H1 (cell line): ENCODE results near the gene PPP1R7. TPM values are rescaled to one million over a fixed set of nuclear protein-coding genes. Genes with fewer than 3 reads are reported as not detected.

Source experiments
- BCL11A ChIP-seq, 2 experiments: IDR thresholded peaks; one replicate each; pipeline ENCODE4 v1.6.1; 2011; ENCODE audit warnings: low read depth in 2 of 2, low read length in 2 of 2, mild to moderate bottlenecking in 2 of 2
- EGR1 ChIP-seq: IDR thresholded peaks from 2 replicates; pipeline ENCODE4 v1.6.1; 2011; ENCODE audit warnings: low read depth, low read length, borderline replicate concordance
- NRF1 ChIP-seq: IDR thresholded peaks from 2 replicates; pipeline ENCODE4 v1.6.1; 2011; ENCODE audit warnings: mild to moderate bottlenecking, low read depth, low read length, improper control_type of control experiment
- RNF2 ChIP-seq: fragments of 200-900, 300-1000 bp; sonication (generic); IDR thresholded peaks from 2 replicates; pipeline ENCODE4 v1.7.1; 2016; ENCODE audit warnings: borderline replicate concordance, low read depth, mild to moderate bottlenecking, antibody characterized with exemption, low read length; ENCODE audit not compliant: poor library complexity, severe bottlenecking; ENCODE audit errors: missing control alignments
- SIRT6 ChIP-seq: IDR thresholded peaks from one replicate; pipeline ENCODE4 v1.7.1; 2012; ENCODE audit warnings: low read length, inconsistent platforms
- SRF ChIP-seq: IDR thresholded peaks from 2 replicates; pipeline ENCODE4 v1.6.1; 2011; ENCODE audit warnings: mild to moderate bottlenecking, low read depth, low read length, moderate library complexity
- SUZ12 ChIP-seq: fragments of 200-600 bp; sonication (generic); IDR thresholded peaks from 2 replicates; pipeline ENCODE4 v1.6.1; 2012; ENCODE audit warnings: mild to moderate bottlenecking, inconsistent platforms, low read length, moderate library complexity, mixed read lengths
- TEAD4 ChIP-seq: IDR thresholded peaks from 2 replicates; pipeline ENCODE4 v1.6.1; 2012; ENCODE audit warnings: low read depth, low read length, inconsistent platforms, mixed read lengths
- polyA plus RNA-seq, 7 experiments: library from polyadenylated mRNA; depleted of rRNA in 3 of 7; stranded (reverse) in 5 of 7; unstranded in 2 of 7; fragments of >200 nt in 5 of 7; fragments of 200-250 nt in 2 of 7; gene quantifications; 1 replicate in 5 of 7; 2 replicates in 1 of 7; 4 replicates in 1 of 7; pipeline versions ENCODE4 v1.2.1 to v1.2.3, GENCODE V29; 2011 to 2013; ENCODE audit warnings: missing spikeins in 2 of 7, mixed read lengths in 2 of 7
- total RNA-seq: library from RNA; stranded (reverse); fragmentation: NEBNext Ultra II Directional; extraction: Animal tissue kit (Norgen Biotek cat#: 25700); gene quantifications from 2 replicates; pipeline ENCODE4 v1.2.1, GENCODE V29; 2021

The PPP1R7 gene
- total and polyA plus RNA-seq, 2 of the 8 experiments (the other 6 are each of a cell fraction or from before 2014, with no cell fraction given), result 22.2 to 64.0 TPM

GRCh38 chr2:241142593-241142992 is 7.7 kb upstream of the PPP1R7 start (continued):
- TF ChIP-seq SRF (no peak), SUZ12 (no peak), EGR1 (no peak), NRF1 (no peak), TEAD4 (no peak), RNF2 (no peak), BCL11A (IDR thresholded peaks at IDR 0.05; ENCODE audit: low read depth in 2 of 2, low read length in 2 of 2) (no peak), SIRT6 (no peak)
